GF-D8 (cell line): Measurements from ENCODE around the gene UBQLN4.

Source experiments
- DNase-seq: peaks from one replicate; lab custom pipeline; 2025; lab: John Stamatoyannopoulos, UW

UBQLN4 gene

DNA sequence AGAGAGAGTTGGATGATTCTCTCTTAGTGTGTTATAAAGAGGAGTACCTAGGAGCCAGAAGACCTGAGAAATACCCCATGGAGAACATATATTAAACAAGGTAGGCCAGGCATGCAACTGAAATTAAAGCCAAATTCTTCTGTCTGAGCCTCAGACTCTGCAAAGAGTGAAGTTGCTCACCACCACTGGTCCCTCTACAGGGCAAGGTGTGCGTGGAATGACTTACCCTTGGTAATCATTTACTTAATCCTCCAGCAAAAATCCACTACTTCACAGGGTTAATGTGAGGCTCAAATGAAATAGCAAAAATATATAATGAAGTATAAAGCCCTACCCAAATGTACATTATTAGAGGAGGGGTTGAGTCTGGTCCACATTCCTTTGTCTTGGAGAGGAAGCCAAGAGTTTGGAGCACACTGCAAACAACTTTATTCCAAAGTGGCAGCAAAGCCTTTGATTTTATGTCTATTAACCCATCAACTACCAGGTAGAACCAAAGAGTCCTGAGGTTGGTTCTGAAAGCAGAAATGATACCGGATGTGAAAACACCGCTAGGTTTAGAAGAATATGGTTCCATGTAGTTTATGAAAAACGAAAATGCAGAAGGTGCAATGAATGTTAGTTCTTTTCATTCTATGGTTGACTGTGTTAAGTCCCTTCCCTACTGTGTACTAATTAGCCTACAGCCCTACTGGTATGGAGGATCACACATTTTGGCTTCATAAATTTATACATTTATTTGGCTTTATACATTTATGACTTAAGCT, 41.4 kb downstream of the UBQLN4 start:
- no peak for DNase-seq

GRCh38 chr1:156009404-156009803, 44.2 kb downstream of the UBQLN4 start:
- no peak for DNase-seq

GRCh38 chr1:156006666-156007376, 46.8 kb downstream of the UBQLN4 start:
- DNase-seq = no peak

GRCh38 chr1:156004843-156005584, 48.6 kb downstream of the UBQLN4 start:
- DNase-seq = no peak

GRCh38 chr1:156003923-156004188, 49.7 kb downstream of the UBQLN4 start:
- no peak for DNase-seq

GRCh38 chr1:156002188-156002911, 51.2 kb downstream of the UBQLN4 start:
- DNase-seq = no peak

- no peak for DNase-seq
Measured at GRCh38 chr1:156001662-156002171, 51.9 kb downstream of the UBQLN4 start.

DNA sequence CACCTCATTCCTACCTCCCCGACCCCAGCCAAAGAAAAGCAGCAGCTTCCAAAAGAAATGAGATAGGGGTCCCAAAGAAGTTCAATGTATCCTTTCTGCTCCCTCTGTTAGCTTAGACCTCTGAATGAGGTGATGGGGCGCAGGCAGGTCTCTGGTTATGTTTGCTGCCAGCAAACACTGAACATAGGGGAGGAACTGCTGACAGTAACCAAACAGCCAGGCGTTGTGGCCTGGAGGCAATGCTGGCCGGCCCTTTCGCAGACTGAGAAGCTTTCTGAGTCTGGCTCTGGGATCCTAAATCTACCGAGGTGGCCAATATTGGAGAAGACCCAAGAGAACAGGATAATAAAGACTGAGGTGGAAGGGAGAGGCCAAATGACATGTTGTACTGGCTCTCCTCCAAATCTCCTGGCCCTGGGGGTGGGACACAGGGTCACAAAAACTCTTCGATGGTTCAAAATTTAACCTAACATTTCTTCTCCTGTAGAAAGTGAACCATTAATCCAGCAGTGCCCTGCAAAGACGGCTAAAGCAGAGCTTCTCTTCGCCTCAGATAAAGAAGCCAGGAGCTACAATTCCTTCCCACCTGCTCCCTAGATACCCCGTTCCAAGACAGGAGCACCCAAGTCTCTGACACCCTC, 52.5 kb downstream of the UBQLN4 start:
- DNase-seq = no peak

DNA sequence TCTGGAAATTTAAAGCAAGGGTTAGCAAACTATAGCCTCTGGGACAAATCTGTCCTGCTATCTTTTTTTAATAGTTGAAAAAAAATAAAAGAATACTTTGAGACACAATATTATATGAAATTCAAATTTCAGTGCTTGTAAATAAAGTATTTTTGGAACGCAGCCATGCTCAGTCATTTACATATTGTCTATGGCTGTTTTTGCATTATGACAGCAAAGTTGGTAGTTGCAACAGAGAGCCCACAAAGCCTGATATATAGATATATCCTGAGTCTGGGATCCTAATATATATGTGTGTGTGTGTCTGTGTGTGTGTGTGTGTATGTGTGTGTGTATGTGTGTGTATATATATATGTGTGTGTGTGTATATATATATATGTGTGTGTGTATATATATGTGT, 53.6 kb downstream of the UBQLN4 start:
- DNase-seq = no peak

- no peak for DNase-seq
Measured at GRCh38 chr1:155996166-155996565, 57.4 kb downstream of the UBQLN4 start.

- no peak for DNase-seq
Measured at GRCh38 chr1:155993595-155993994, 60.0 kb downstream of the UBQLN4 start.

GRCh38 chr1:155990005-155990739, 63.4 kb downstream of the UBQLN4 start:
- peak; percentile 41 for DNase-seq

DNA sequence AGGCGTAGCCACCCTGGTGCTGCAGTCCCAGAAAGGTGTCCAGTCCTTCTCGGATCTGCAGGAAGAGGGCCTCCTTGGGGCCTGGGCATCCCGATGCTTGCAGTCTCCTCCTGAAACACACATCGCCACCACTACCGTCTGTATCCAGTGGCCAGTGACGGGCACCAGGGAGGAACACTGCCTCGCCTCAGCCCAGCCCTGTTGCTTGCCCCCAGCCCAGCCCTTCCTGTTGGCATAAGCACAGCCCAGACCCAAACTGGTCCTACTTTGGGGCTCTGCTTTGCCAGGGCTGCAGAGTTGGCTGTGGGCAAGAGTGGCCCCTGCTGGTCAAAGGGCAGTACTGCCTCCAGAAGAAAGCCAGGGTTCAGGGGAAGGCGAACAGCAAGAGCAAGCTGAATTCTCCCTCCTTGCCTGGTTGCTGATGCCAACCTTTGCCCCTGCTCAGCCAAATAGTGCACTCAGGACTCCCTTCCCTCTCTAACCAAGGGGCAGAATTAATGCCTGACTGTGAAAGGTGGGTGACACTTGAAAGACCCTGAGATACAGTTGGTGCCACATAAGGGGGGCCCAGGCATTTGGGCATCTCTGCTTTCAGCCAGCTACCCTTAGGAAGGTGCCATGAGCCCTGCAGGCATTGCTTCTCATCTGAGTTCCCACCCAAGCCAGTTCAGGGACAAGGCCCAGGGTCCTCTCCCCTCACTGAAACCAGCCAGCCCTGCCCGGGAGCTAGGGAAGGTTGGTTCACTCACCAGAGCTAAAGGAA, 64.2 kb downstream of the UBQLN4 start:
- no peak for DNase-seq
